ENCODE measurements around the gene JAKMIP1. TPM values are rescaled to one million over a fixed set of nuclear protein-coding genes. Genes with fewer than 3 reads are reported as not detected.

The JAKMIP1 gene
- total RNA-seq, 1 experiment from 2014 or later: not detected

- Histone ChIP-seq H3K27me3 (ENCODE audit: control insufficient read depth, insufficient read depth, low read length) (peaks cover 2% of the 10 kb centered on the region; the same call in 1 of the 2 replicates), H3K9me3 (ENCODE audit: control insufficient read depth, insufficient read depth, low read depth, low read length) (no peaks in the 10 kb centered on the region), H3K36me3 (ENCODE audit: control insufficient read depth, insufficient read depth, low read length) (no peaks in the 10 kb centered on the region), H3K4me1 (ENCODE audit: control insufficient read depth, insufficient read depth, low read length) (no peaks in the 10 kb centered on the region), H3K27ac (ENCODE audit: low read length) (no peak overlapping the region), H3K4me3 (ENCODE audit: low read depth in 2 of 2, low read length in 2 of 2) (no peak overlapping the region)
- DNase-seq (ENCODE audit: low read depth, low spot score): no peak
- ATAC-seq: no peak
- ChIA-PET CTCF (no interaction called here), POLR2A (no interaction called here)
- no peak for TF ChIP-seq TCF7L2 (IDR thresholded peaks at IDR 0.05; ENCODE audit: low read depth, low read length)
- TF ChIP-seq CTCF (IDR thresholded peaks at IDR 0.05): no peak
- TF ChIP-seq SIN3A (IDR thresholded peaks at IDR 0.05; ENCODE audit: borderline replicate concordance, insufficient read depth, low read depth, low read length): no peak
- no peak for TF ChIP-seq POLR2AphosphoS5 (IDR thresholded peaks at IDR 0.05; ENCODE audit: low read depth, low read length)
- no peak for TF ChIP-seq REST (IDR thresholded peaks at IDR 0.05; ENCODE audit: insufficient read depth in 1 of 2, low read depth in 2 of 2, low read length in 1 of 2)
- in situ Hi-C loops (cut with HindIII; ENCODE audit: low pct_unique_long_range_greater_than_20kb, low sequenced_read_pairs) (no loop called here), intact Hi-C loops (cut with micrococcal nuclease; ENCODE audit: unreplicated experiment) (no loop called here)
- BruUV-seq (replicated peaks): no TSS peak
These were observed 5.7 kb downstream of the JAKMIP1 start for GRCh38 chr4:6194458-6195195.

GRCh38 chr4:6193399-6193798 lies 7.0 kb downstream of the JAKMIP1 start:
- in situ Hi-C loops (cut with HindIII; ENCODE audit: low pct_unique_long_range_greater_than_20kb, low sequenced_read_pairs) (no loop called here), intact Hi-C loops (cut with micrococcal nuclease; ENCODE audit: unreplicated experiment) (no loop called here)
- H3K4me3 ChIP-seq (ENCODE audit: low read depth in 2 of 2, low read length in 2 of 2): no peak overlapping the region
- TF ChIP-seq SIN3A (IDR thresholded peaks at IDR 0.05; ENCODE audit: borderline replicate concordance, insufficient read depth, low read depth, low read length) (no peak), REST (IDR thresholded peaks at IDR 0.05; ENCODE audit: insufficient read depth in 1 of 2, low read depth in 2 of 2, low read length in 1 of 2) (no peak), TCF7L2 (IDR thresholded peaks at IDR 0.05; ENCODE audit: low read depth, low read length) (no peak), POLR2AphosphoS5 (IDR thresholded peaks at IDR 0.05; ENCODE audit: low read depth, low read length) (no peak), CTCF (IDR thresholded peaks at IDR 0.05) (no peak)
- CTCF ChIA-PET: no interaction called here
- no peaks in the 10 kb centered on the region for H3K4me1 ChIP-seq (ENCODE audit: control insufficient read depth, insufficient read depth, low read length)
- no peaks in the 10 kb centered on the region for H3K9me3 ChIP-seq (ENCODE audit: control insufficient read depth, insufficient read depth, low read depth, low read length)
- ATAC-seq: no peak
- DNase-seq (ENCODE audit: low read depth, low spot score): no peak
- H3K27me3 ChIP-seq (ENCODE audit: control insufficient read depth, insufficient read depth, low read length): peaks cover 2% of the 10 kb centered on the region; the same call in 1 of the 2 replicates
- H3K27ac ChIP-seq (ENCODE audit: low read length): no peak overlapping the region
- no peaks in the 10 kb centered on the region for H3K36me3 ChIP-seq (ENCODE audit: control insufficient read depth, insufficient read depth, low read length)
- POLR2A ChIA-PET: no interaction called here
- BruUV-seq (replicated peaks): no TSS peak
